NCI-H2196 (cell line): Measurements from ENCODE around the gene DIAPH1.

Experiments
- DNase-seq: peaks from one replicate; lab custom pipeline; 2025; ENCODE audit not compliant: unreplicated experiment; lab: John Stamatoyannopoulos, UW

Gene DIAPH1

DNA sequence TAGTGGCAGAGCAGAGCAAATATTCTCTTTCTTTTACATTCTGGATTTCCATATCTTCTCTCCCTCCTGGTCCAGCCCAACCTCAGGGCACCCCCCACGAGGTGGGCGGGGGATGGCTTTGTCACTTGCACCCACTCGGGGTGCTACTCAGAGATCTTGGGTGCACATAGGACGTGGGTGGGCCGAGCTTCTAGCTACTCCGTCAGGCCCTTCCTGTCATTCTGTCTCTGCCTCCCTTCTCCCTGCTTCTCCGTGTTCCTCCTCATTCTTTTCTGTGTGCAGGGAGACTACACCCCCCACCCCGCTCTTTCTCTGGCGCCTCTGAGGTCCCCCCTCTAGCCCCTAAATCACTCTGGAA lies 110.4 kb downstream of the DIAPH1 start:
- no peak for DNase-seq

DNA sequence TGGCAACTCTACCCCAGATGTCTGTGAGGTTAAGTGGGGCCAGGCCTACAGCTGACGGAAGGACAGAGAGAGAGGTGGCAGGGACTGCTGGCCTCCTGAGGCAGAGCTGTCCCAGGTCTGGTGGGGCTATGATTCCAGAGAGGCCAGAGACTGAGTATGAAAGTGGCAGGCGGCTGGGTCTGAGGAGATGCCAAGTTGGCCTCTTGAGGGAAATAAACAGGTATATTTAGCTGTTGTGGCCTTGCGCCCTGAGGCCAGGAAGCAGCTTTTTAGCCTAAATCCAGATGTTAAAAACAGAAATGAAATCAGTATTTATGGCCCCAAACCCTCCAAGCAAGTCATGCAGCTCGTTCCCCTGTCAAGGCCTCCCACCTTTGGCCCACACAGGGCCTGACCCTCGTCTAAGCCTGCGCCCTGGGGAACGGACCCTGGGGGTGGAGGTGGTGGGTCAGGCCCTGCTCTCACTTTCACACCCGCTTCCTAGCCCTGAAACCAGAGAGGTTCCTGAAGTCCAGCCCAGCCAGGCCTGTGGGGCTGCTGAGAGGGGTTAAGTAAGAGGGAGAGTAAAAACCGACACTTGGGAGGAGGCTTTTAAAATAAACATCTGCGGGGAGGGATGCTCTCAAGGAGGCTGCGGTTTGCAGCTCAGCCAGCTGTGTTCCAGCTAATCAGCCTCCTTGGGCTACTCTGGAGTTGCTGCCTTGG lies 111.3 kb downstream of the DIAPH1 start:
- DNase-seq, result no peak

DNA sequence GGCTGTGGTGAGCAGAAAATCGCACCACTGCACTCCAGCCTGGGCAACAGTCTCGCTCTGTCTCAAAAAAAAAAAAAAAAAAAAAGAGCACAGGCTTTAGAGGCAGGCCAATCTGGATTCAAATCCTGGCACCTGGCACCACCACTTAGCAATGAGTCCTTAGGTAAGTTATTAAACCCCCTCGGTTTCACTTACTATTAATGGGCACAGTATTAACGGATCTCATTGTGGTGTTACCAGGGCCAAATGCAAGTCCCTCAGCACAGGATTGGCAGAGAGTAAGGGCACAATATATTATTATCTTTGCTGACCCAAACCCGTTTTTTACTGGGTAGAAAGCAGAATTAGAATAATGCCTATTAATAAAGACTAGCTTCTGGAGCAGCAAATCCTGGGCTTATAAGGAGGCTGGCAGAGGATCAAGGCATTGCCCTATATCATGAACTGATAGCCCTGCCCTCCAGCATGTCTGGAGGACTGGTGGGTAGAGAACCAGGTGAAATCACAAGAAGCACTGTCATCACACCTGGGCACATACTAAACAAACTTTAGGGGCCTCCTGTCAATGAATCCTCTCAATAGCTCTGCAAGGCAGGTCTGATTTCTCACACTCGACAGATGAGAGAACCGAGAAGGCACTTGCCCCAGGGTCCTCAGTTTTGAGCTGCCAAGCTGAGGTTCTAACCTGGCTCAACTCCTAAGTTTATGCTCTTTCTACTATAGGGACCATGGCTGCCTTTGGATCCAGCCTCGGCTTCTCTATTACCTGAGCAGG lies 112.2 kb downstream of the DIAPH1 start:
- DNase-seq, result no peak

DNA sequence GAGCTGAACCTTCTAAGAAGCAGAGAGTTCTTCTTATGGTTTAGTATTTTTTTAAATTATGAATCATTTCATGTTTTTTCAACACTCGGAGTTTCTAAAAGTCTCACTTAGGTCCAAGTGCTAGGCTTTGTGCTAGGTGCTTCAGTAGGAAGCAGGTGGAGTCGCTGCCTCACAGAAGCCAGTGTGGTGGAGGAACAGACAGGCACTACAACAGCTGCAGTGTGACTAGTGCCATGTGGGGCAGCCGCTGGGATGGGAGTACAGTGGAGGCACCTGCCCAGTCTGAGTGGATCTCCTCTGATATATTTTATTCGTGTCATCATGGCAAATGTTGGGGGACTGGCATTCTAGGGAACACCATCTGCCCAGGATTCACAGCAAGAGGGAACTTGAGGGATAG lies 114.6 kb downstream of the DIAPH1 start:
- no peak for DNase-seq

DNA sequence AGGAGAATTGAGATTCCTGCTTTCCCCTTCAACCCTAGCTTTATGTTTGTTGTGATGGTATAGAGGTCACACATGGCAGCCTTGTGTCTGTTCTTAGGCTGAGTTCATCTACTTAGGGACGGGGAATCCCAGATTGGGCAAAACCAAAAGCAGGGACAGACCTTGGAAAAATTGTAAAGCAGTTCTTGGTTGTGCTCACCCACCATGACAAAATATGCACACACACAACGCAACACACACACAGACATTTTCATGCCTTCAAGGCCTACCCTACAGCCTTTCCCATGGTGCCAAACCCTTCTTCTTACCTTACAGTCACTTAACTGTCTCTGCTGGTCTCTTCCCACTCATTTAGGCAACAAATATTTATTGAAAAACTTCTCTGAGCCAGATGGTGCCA lies 115.1 kb downstream of the DIAPH1 start:
- DNase-seq, result no peak

DNA sequence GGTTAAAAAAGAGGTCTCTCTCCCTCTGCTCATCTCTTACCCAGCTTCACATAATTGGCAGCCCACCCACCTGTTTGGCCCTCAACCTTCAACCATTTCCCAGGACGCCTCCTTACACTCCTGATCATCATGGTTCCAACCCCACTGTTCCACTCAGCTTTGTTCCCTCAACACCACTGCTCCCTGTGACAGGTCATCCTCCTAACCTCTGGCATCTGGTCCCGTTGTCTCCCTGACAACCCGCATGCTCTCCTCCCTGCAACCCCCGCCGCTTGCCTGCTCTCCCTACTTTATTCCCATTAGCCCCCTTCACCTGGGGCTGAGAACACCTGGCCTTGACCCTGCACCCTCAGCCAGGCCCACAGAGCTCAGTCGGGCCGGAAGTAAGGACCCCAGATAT lies 117.0 kb downstream of the DIAPH1 start:
- DNase-seq, result no peak

DNA sequence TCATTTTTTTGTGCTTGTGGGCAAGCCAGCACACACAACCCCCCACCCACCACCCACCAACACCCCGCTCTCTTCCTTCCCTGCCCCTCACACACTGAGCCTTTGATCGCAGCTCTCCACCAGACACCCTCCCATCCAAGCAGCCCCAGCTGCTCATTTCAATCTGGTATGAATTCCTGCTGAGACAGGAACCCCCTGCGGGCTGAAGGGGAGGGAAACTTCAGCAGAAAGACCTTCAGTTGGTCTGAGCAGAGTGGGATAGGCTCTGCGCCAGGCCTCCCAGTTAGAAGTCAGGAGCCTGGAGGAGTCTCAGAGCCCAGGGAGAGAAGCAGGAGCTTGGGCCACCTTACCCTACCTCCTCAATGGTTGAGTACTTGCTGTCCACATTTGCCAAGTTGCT lies 122.8 kb downstream of the DIAPH1 start:
- DNase-seq, result no peak

DNA sequence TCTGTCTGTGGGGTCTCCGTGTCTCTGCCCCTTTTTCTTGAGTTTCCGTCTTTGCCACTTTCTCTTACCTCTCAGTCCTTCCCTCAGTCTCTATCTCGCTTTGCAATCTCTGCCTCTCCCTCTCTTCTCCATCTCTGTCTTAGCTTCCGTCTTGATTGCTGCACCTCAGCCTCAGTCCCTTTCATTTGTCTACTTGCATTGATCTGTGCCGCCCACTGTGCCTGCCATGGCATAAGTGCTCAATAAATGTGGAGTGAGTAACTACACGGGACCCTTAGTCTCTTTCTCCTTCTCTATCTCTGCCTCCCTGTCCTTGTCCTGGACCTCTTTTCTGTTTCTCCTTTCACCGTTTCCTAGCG lies 123.4 kb downstream of the DIAPH1 start:
- no peak for DNase-seq

DNA sequence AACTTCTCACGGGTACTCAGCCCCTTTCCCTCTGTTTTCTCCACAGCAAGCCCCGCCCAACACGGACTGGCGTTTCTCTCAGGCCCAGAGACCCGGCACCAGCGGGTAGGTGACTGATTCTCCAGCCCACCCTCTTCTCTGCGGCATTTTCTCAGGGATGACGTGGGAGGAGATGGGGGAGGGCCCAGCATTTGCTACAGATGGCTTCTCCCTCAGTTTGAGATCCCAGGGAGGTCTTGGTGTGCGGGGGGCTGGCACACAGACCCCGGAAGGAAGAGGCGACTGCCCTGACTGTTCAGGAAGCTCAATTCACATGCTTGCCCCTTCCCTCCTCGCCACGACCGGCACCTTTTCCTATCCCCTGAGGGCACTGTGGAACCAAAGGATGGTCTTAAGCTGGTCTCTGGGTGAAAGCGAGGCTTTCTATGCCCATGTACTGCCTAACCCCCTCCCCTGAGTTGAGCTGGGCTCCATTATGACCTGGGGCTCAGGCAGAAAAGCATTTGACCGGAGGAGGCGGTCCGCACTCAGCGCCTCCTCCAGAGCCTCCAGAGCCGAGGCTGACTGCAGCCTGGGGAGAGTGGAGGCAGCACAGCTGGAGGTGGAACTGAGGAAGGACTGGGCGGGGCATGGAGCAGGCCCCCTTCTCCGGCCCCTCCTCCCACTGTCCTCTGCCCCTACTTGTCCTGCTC lies 123.9 kb downstream of the DIAPH1 start:
- no peak for DNase-seq

DNA sequence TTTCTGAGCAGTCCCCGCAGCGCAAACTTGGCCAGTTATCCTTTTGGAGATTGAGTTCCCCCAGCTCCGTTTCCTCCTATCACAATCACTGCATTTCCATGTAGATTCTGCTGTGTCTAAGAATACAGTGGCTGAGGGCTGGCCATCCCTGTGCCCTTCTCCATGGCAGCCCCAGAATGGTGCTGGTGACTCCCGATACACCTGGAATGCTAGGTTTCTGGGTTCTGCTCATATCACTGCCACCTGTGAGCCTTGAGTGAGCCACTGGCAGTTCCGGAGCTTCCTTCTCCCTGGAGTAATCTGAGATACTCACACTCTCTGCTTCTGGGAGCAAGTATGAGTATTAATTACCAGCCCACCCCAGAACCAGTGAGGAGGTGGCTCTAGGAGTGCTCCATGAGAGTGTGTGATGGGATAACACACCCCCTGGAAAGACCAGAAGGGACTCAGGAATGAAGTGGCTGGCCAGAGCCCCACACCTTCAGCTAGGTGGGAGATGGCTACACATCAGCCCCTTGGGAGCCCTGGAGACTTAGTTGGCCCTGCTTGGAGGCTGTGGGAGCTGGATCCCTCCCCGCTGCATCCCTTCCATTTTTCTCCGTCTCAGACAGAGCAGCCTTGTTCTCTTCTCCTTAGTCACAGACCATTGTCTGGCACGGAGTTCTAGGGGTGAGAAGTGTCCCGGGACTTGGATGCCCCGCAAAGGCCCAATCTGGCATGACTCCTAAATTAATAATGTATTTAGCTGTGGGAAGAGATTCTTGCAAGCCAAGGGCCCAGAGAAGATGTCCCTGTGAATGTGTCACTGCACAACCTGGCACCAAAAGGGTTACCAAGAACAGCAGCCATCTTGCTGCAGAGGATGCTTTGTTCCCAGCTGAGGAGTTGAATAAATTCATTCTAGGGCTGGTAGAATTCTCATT lies 125.0 kb downstream of the DIAPH1 start:
- DNase-seq, result no peak

DNA sequence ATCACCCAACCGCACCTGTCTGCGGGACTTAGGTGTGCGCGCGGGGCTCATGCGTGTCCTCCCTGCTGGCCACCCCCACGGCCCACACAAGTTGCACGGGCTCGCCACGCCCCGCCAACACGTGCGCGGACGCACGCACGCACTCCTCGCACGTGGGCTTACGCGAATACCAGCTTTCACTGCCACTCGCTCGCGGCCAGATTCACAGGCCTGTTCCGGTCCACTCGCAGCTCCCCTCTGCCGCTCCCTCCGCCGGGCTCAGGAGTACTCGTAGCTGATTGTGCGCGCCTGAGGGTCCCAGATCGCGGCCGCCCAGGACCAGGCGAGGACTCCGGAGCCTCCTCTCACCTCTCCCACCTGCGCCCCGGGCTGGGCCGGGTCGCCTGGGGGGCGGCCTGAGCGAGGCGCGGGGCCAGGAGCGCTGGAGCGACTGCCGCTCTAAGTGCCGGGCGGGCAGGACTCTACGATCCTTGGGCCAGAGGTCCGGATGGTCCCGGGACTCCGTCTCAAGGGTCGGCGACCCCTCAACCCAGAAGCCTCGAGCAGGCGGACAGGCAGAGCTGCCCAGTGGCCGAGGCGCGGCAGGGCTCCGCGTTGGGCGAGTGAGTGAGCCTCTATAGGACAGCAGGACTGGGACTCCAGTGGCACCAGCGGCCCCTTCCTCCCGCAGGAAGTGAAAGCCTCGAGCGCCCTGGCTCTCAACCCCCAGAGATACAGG lies 126.5 kb downstream of the DIAPH1 start:
- no peak for DNase-seq

DNA sequence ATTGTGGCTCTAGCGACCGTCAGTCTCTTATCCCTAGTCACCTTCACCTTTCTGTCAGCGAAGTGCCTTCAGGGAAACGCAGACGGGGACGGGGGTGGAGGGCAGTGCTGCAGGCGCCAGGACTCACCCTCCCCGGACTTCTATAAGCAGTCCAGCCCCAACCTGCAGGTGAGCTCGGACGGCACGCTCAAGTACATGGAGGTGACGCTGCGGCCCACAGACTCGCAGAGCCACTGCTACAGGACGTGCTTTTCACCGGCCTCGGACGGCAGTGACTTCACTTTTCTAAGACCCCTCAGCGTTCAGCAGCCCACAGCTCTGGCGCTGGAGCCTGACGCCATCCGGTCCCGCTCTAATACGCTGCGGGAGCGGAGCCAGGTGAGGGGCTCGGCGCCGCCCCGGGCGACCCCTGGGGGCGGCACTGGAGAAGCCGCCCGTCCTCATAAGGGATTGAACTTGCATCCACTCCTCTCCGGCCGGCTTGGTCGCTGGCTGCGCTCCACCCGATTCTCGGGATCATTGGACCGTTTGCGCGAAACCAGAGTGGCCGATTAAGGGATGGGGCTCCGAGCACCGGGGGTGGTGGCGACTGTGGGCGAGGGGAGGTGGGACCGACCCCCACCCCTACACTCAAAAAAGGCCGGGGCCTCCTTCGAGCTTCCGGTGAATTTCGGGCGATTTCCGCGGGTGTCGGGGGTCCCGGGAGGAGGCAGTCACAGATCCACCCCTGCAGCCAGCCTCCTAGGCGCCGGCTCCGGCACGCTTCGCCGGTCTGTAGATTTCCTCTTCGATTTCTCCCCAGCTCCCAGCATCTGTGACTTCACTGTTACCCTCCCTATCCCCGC lies 127.3 kb downstream of the DIAPH1 start:
- DNase-seq, result no peak

DNA sequence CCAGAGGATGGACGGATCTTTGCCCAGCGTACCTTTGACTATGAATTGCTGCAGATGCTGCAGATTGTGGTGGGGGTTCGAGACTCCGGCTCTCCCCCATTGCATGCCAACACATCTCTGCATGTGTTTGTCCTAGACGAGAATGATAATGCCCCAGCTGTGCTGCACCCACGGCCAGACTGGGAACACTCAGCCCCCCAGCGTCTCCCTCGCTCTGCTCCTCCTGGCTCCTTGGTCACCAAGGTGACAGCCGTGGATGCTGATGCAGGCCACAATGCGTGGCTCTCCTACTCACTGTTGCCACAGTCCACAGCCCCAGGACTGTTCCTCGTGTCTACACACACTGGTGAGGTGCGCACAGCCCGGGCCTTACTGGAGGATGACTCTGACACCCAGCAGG lies 128.0 kb downstream of the DIAPH1 start:
- no peak for DNase-seq

DNA sequence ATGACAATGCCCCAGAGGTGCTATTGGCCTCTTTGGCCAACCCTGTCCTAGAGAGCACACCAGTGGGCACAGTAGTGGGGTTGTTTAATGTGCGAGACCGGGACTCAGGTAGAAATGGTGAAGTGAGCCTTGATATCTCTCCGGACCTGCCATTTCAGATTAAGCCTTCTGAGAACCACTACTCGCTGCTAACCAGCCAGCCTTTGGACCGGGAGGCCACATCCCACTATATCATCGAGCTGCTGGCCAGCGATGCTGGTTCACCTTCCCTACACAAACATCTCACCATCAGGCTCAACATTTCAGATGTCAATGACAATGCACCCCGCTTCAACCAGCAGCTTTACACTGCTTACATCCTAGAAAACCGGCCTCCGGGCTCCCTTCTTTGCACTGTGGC lies 128.5 kb downstream of the DIAPH1 start:
- no peak for DNase-seq

DNA sequence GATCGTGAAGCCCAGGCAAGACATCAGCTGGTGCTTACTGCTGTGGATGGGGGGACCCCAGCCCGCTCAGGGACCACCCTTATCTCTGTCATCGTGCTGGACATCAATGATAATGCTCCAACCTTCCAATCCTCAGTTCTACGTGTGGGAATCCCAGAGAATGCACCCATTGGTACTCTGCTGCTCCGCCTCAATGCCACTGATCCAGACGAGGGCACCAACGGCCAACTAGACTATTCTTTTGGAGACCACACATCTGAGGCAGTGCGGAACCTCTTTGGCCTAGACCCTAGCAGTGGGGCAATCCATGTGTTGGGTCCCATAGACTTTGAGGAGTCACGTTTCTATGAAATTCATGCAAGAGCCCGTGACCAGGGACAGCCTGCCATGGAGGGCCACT lies 129.0 kb downstream of the DIAPH1 start:
- no peak for DNase-seq

DNA sequence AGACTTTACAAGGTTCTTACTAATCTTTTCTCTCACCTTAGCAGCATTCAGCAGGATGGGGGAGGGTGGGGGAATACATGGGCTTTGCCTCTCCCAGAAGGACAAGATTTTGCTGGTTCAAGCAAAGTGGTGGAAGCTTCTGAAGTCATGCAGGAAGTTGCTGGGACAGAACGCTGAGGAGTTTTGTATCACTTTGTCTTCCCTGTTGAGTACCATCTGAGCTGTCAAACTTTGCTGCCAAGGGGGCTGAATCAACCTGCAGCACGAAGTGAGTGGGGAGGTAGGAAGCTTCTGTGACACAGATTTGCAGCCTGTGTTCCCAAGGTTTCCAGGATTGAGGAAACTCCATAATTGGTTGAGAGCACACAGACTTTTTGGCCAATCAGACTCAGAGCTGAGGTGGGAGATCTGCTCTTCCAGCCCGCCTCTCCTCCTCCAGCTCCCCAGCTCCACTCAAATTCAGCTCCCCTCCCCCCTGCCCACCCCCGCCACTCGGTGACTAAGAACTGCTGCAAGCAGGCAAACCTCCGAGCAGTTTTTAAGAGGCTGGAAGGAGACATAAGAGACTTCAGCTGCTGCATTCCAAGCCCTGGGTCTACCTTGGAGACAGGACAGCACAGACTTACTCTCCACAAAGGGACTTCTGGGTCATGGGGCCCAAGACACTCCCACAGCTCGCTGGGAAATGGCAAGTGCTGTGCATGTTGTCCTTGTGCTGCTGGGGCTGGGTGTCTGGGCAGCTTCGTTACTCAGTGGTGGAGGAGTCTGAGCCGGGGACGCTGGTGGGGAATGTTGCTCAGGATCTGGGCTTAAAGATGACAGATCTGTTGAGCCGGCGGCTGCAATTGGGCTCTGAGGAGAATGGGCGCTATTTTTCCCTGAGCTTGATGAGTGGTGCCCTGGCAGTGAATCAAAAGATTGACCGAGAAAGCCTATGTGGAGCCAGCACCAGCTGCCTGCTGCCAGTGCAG lies 129.9 kb downstream of the DIAPH1 start, which contains the start of gene PCDHGC5:
Gene PCDHGC5, plus strand, starts transcription at position 491 of the 971 bp plus-strand sequence. Its CDS starts 160 bp downstream, at position 651.
- DNase-seq, result no peak

DNA sequence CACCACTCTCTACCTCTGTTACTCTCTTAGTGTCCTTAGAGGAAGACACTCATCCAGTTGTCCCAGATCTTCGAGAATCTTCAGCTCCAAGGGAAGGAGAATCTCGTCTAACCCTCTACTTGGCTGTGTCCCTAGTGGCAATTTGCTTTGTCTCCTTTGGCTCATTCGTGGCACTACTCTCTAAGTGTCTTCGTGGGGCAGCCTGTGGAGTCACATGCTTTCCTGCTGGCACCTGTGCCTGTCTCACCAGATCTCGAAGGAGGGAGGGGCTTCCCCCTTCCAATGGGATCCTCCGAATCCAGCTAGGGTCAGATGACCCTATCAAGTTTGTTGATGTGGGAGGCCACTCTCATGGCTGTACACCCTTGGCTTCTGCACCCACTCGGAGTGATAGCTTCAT lies 131.7 kb downstream of the DIAPH1 start:
- DNase-seq, result no peak

DNA sequence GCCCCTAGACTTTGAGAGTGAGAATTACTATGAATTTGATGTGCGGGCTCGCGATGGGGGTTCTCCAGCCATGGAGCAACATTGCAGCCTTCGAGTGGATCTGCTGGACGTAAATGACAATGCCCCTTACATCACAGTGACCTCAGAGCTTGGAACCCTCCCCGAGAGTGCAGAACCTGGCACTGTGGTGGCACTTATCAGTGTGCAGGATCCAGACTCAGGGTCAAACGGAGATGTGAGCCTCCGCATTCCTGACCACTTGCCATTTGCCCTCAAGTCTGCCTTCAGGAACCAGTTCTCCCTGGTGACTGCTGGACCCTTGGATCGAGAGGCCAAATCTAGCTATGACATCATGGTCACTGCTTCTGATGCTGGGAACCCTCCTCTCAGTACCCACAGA lies 132.7 kb downstream of the DIAPH1 start:
- no peak for DNase-seq
